PFSK-1 (cell line): Measurements from ENCODE around the gene NSUN2.

ENCODE experiments used
- POLR2AphosphoS5 ChIP-seq: IDR thresholded peaks from 2 replicates; pipeline ENCODE4 v1.6.1; 2012; ENCODE audit warnings: low read depth, mild to moderate bottlenecking, control low read depth, low read length, moderate library complexity
- REST ChIP-seq, 2 experiments: IDR thresholded peaks; 2 replicates each; pipeline versions ENCODE4 v1.6.1 to v1.8.0; 2011 to 2012; ENCODE audit warnings: low read depth in 2 of 2, low read length in 2 of 2, control low read depth in 1 of 2, inconsistent platforms in 1 of 2, mild to moderate bottlenecking in 1 of 2, moderate library complexity in 1 of 2; ENCODE audit not compliant: insufficient read depth in 1 of 2
- TAF1 ChIP-seq: IDR thresholded peaks from 2 replicates; pipeline ENCODE4 v1.6.1; 2012; ENCODE audit warnings: low read length, control low read depth, borderline replicate concordance; ENCODE audit not compliant: insufficient read depth

- TF ChIP-seq TAF1 = no peak
- no peak for TF ChIP-seq REST (IDR thresholded peaks at IDR 0.05; ENCODE audit: insufficient read depth in 1 of 2, low read depth in 2 of 2, low read length in 2 of 2)
- TF ChIP-seq POLR2AphosphoS5 = no peak
Measured at GRCh38 chr5:6552612-6553011, 80.2 kb downstream of the NSUN2 start.
